GM23338 (cell line): ENCODE results near the gene ADIG. TPM values are rescaled to one million over a fixed set of nuclear protein-coding genes. Genes with fewer than 3 reads are reported as not detected.
A peak's percentile ranks its signal among the peaks of the same experiment; 100 is the strongest.

ENCODE experiments used
- ATAC-seq: fragments of 200-7000 bp; cut with Tn5 transposase; 3 replicates; pipeline ENCODE4 v1.9.1; 2020
- DNase-seq: peaks from one replicate; pipeline ENCODE4 v3.0.0-alpha.2; 2015; ENCODE audit warnings: low spot score
- H2AFZ ChIP-seq: fragments of 200-600 bp; sonication (generic); 2 replicates; pipeline ENCODE4 v1.8.0; 2016; ENCODE audit warnings: antibody characterized with exemption, mild to moderate bottlenecking, moderate library complexity
- H3F3A ChIP-seq: fragments of 200-600 bp; sonication (generic); replicated peaks from 2 replicates; pipeline ENCODE4 v1.8.0; 2017; ENCODE audit warnings: antibody characterized with exemption, mixed run types, low read depth
- H3K27ac ChIP-seq: fragments of 200-600 bp; sonication (generic); 2 replicates; pipeline ENCODE4 v1.6.1; 2016; ENCODE audit warnings: low read depth
- H3K27me3 ChIP-seq: fragments of 200-600 bp; sonication (generic); 2 replicates; pipeline ENCODE4 v1.8.0; 2016; ENCODE audit warnings: mild to moderate bottlenecking, mixed run types, moderate library complexity; ENCODE audit not compliant: insufficient read depth
- H3K36me3 ChIP-seq: fragments of 200-600 bp; sonication (generic); 2 replicates; pipeline ENCODE4 v1.8.0; 2016; ENCODE audit warnings: mild to moderate bottlenecking; ENCODE audit not compliant: insufficient read depth
- H3K4me1 ChIP-seq: fragments of 200-600 bp; sonication (generic); 2 replicates; pipeline ENCODE4 v1.8.0; 2016; ENCODE audit warnings: mild to moderate bottlenecking, moderate library complexity; ENCODE audit not compliant: insufficient read depth
- H3K4me2 ChIP-seq: fragments of 200-600 bp; sonication (generic); 2 replicates; pipeline ENCODE4 v1.7.1; 2017; ENCODE audit warnings: mixed run types
- H3K4me3 ChIP-seq: fragments of 200-600 bp; sonication (generic); 2 replicates; pipeline ENCODE4 v1.6.1; 2016; ENCODE audit warnings: mixed run types
- H3K79me2 ChIP-seq: fragments of 200-600 bp; sonication (generic); replicated peaks from 2 replicates; pipeline ENCODE4 v1.8.0; 2017; ENCODE audit warnings: mild to moderate bottlenecking; ENCODE audit not compliant: insufficient read depth
- H3K9me2 ChIP-seq: fragments of 200-600 bp; sonication (generic); 2 replicates; pipeline ENCODE4 v1.8.0; 2017; ENCODE audit not compliant: insufficient read depth
- H4K20me1 ChIP-seq: fragments of 200-600 bp; sonication (generic); replicated peaks from 2 replicates; pipeline ENCODE4 v1.8.0; 2017; ENCODE audit warnings: mild to moderate bottlenecking; ENCODE audit not compliant: insufficient read depth
- H3K27ac Mint-ChIP-seq: 2 replicates; pipeline ENCODE4 v1.8.0; 2020; ENCODE audit warnings: inconsistent platforms, mild to moderate bottlenecking, moderate library complexity, mixed read lengths
- H3K27me3 Mint-ChIP-seq: 3 replicates; pipeline ENCODE4 v1.8.0; 2022; ENCODE audit warnings: low read depth, mild to moderate bottlenecking, moderate library complexity, mixed read lengths, inconsistent platforms; ENCODE audit not compliant: insufficient read depth, poor library complexity
- H3K36me3 Mint-ChIP-seq: 3 replicates; pipeline ENCODE4 v1.8.0; 2021; ENCODE audit warnings: low read depth, mild to moderate bottlenecking, inconsistent platforms, moderate library complexity, mixed read lengths
- H3K4me1 Mint-ChIP-seq: 3 replicates; pipeline ENCODE4 v1.8.0; 2020; ENCODE audit warnings: mild to moderate bottlenecking, inconsistent platforms, mixed read lengths
- H3K4me3 Mint-ChIP-seq: 3 replicates; pipeline ENCODE4 v1.8.0; 2021; ENCODE audit warnings: moderate library complexity, mild to moderate bottlenecking, inconsistent platforms, mixed read lengths
- H3K9me3 Mint-ChIP-seq: 3 replicates; pipeline ENCODE4 v1.8.0; 2020; ENCODE audit warnings: moderate library complexity, mild to moderate bottlenecking, inconsistent platforms, mixed read lengths
- ETS1 ChIP-seq: IDR thresholded peaks from 2 replicates; pipeline ENCODE4 v1.6.1; 2016; ENCODE audit warnings: antibody characterized with exemption
- EZH2 ChIP-seq: fragments of 200-600 bp; sonication (generic); IDR thresholded peaks from one replicate; pipeline ENCODE4 v1.8.0; 2017; ENCODE audit warnings: antibody characterized with exemption, mild to moderate bottlenecking, low read depth; ENCODE audit not compliant: unreplicated experiment
- EZH2phosphoT487 ChIP-seq: fragments of 200-600 bp; sonication (generic); IDR thresholded peaks from one replicate; pipeline ENCODE4 v1.8.1; 2018; ENCODE audit warnings: antibody characterized with exemption; ENCODE audit not compliant: unreplicated experiment
- JUNB ChIP-seq: IDR thresholded peaks from one replicate; pipeline ENCODE4 v1.6.1; 2016; ENCODE audit warnings: antibody characterized with exemption; ENCODE audit not compliant: unreplicated experiment
- NANOG ChIP-seq: IDR thresholded peaks from 2 replicates; pipeline ENCODE4 v1.6.1; 2016; ENCODE audit warnings: antibody characterized with exemption, borderline replicate concordance
- POLR2AphosphoS5 ChIP-seq: IDR thresholded peaks from 2 replicates; pipeline ENCODE4 v1.6.1; 2016; ENCODE audit warnings: antibody characterized with exemption, low read depth
- REST ChIP-seq: IDR thresholded peaks from one replicate; pipeline ENCODE4 v1.6.1; 2018; ENCODE audit warnings: antibody characterized with exemption; ENCODE audit not compliant: unreplicated experiment
- STAT1 ChIP-seq: IDR thresholded peaks from one replicate; pipeline ENCODE4 v1.6.1; 2016; ENCODE audit warnings: antibody characterized with exemption; ENCODE audit not compliant: unreplicated experiment
- ZNF114 ChIP-seq: fragments of 250-450 bp; sonication (Bioruptor Pico); IDR thresholded peaks from 2 replicates; pipeline ENCODE4 v1.5.0; 2020; ENCODE audit warnings: mild to moderate bottlenecking, moderate library complexity
- ZNF331 ChIP-seq: fragments of 250-450 bp; sonication (Bioruptor Pico); IDR thresholded peaks from 2 replicates; pipeline ENCODE4 v1.5.0; 2020; ENCODE audit warnings: low read depth, mild to moderate bottlenecking, moderate library complexity
- polyA plus RNA-seq: library from polyadenylated mRNA; unstranded; fragments of >200 nt; fragmentation: Nextera tagmentation; extraction: Ambion mirVana; gene quantifications from 2 replicates; pipeline ENCODE4 v1.2.1, GENCODE V29; 2016
- total RNA-seq: library from RNA; depleted of rRNA; stranded (reverse); fragments of >200 nt; shearing (Covaris generic); gene quantifications from 2 replicates; pipeline ENCODE4 v1.2.3, GENCODE V29; 2014

The ADIG gene
- total and polyA plus RNA-seq, 2 experiments from 2014 or later = not detected

- H3K4me3 ChIP-seq = no peak overlapping the region
- H3K79me2 ChIP-seq = no peaks in the 10 kb centered on the region
- H3F3A ChIP-seq = no peaks in the 10 kb centered on the region
- no peaks in the 10 kb centered on the region for H3K9me3 Mint-ChIP-seq
- H3K4me1 ChIP-seq = peaks cover 9% of the 10 kb centered on the region
- no peak overlapping the region for H3K4me3 Mint-ChIP-seq
- ATAC-seq = peak; percentile 39
- H3K27ac Mint-ChIP-seq = no peak overlapping the region
- peaks cover 19% of the 10 kb centered on the region for H3K4me1 Mint-ChIP-seq
- no peaks in the 10 kb centered on the region for H3K9me2 ChIP-seq
- peak; percentile 27 for DNase-seq
- no peak overlapping the region for H3K4me2 ChIP-seq
- H3K36me3 ChIP-seq = no peaks in the 10 kb centered on the region
- H4K20me1 ChIP-seq = no peaks in the 10 kb centered on the region
- H3K27me3 Mint-ChIP-seq = no peaks in the 10 kb centered on the region
- H3K27me3 ChIP-seq = peaks cover 8% of the 10 kb centered on the region
- no peak overlapping the region for H3K27ac ChIP-seq
- peak overlapping the region; percentile 9; the same call in 1 of the 2 replicates for H2AFZ ChIP-seq
- TF ChIP-seq ZNF114 (CRISPR knock-in tag) (no peak), REST (no peak)
- H3K36me3 Mint-ChIP-seq = no peaks in the 10 kb centered on the region
Measured at GRCh38 chr20:38607351-38607750, 26.4 kb downstream of the ADIG start.

GRCh38 chr20:38608188-38608587 is 27.2 kb downstream of the ADIG start:
- DNase-seq (peak; percentile 15), ATAC-seq (peak; percentile 35; the same call in 2 of the 3 replicates)
- Histone ChIP-seq H3K4me2 (no peak overlapping the region), H3K27me3 (no peaks in the 10 kb centered on the region), H3K27ac (no peak overlapping the region), H4K20me1 (no peaks in the 10 kb centered on the region), H3K4me3 (no peak overlapping the region), H3K9me2 (0 out of 2 replicates have a peak, but pooled peaks cover 3% of the 10 kb centered on the region), H2AFZ (peak overlapping the region; percentile 56; the same call in 1 of the 2 replicates), H3K36me3 (no peaks in the 10 kb centered on the region), H3K4me1 (peaks cover 6% of the 10 kb centered on the region), H3K79me2 (no peaks in the 10 kb centered on the region), H3F3A (no peaks in the 10 kb centered on the region)
- Mint-ChIP-seq H3K27me3 (no peaks in the 10 kb centered on the region), H3K9me3 (no peaks in the 10 kb centered on the region), H3K36me3 (no peaks in the 10 kb centered on the region), H3K27ac (0 out of 2 replicates have a peak overlapping the region, but pooled peaks have one; percentile 11), H3K4me3 (no peak overlapping the region), H3K4me1 (peaks cover 18% of the 10 kb centered on the region; the same call in 2 of the 3 replicates)
- TF ChIP-seq REST = no peak
- TF ChIP-seq JUNB = no peak
- no peak for TF ChIP-seq EZH2phosphoT487
- no peak for TF ChIP-seq STAT1
- TF ChIP-seq ZNF331 = no peak
- no peak for TF ChIP-seq EZH2
- no peak for TF ChIP-seq POLR2AphosphoS5
- TF ChIP-seq NANOG = no peak
- no peak for TF ChIP-seq ZNF114 (CRISPR knock-in tag)
- TF ChIP-seq ETS1 = no peak
